ENCODE measurements around the gene VWA5B2. TPM values are rescaled to one million over a fixed set of nuclear protein-coding genes. Genes with fewer than 3 reads are reported as not detected.

VWA5B2 gene
- total and polyA plus RNA-seq, 9 of the 15 experiments (the other 6 are each of a cell fraction or from before 2014, with no cell fraction given), result 0.04 TPM; not detected in 8

DNA sequence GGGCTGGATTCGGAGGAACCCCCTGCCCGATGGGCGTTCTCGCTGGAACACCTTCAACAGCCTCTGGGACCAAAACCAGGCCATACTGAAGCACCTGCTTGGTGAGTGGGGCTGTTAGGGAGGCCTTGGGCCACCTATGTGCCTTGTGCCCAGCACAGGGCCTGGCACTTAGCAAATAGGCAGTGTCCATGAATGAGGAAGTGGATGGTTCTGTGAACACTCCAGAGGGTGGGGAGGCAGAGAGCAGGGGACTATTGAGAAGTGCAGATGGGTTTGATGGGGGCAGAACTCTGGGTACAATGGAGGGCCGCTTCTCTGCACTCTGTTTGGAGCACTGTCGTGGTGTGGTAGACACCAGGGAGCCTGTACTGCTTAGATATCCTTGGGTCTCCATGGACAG is 48.0 kb downstream of the VWA5B2 start:
- H3K27ac ChIP-seq (ENCODE audit: extremely low read depth, low read depth, low read length), result no peak overlapping the region
- CTCF ChIA-PET (ENCODE audit: low intra/inter-chr PET ratio), result no interaction called here

GRCh38 chr3:184282941-184283340 is 53.6 kb downstream of the VWA5B2 start:
- intact Hi-C loops (cut with micrococcal nuclease) (no loop called here), in situ Hi-C loops (cut with MboI) (no loop called here)
- no peaks in the 10 kb centered on the region for H3K36me3 ChIP-seq (ENCODE audit: control insufficient read depth, insufficient read depth, low read length)
- CTCF ChIA-PET (ENCODE audit: low intra/inter-chr PET ratio), result no interaction called here
- no TSS peak for BruUV-seq (replicated peaks)
- no peaks in the 10 kb centered on the region for H3K9me3 ChIP-seq (replicated peaks; ENCODE audit: control insufficient read depth, insufficient read depth, low read depth, low read length)
- peaks cover 12% of the 10 kb centered on the region; the same call in 1 of the 2 replicates for H4K20me1 ChIP-seq (replicated peaks; ENCODE audit: control insufficient read depth, insufficient read depth, low read length)
- H3K27ac ChIP-seq (ENCODE audit: extremely low read depth, low read depth, low read length), result no peak overlapping the region
- TF ChIP-seq, protein P1, sequence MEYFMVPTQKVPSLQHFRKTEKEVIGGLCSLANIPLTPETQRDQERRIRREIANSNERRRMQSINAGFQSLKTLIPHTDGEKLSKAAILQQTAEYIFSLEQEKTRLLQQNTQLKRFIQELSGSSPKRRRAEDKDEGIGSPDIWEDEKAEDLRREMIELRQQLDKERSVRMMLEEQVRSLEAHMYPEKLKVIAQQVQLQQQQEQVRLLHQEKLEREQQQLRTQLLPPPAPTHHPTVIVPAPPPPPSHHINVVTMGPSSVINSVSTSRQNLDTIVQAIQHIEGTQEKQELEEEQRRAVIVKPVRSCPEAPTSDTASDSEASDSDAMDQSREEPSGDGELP (CRISPR knock-in tag; IDR thresholded peaks at IDR 0.05; ENCODE audit: borderline replicate concordance), result peak; percentile 16; the same call in 1 of the 2 replicates
- TF ChIP-seq NFRKB (IDR thresholded peaks at IDR 0.05; ENCODE audit: low read depth), result no peak
- no peak for TF ChIP-seq ZC3H4 (CRISPR knock-in tag; IDR thresholded peaks at IDR 0.05; ENCODE audit: borderline replicate concordance)
- no peaks in the 10 kb centered on the region for H3K4me1 ChIP-seq (replicated peaks in 1 of 2; ENCODE audit: control insufficient read depth in 2 of 2, insufficient read depth in 2 of 2, low read length in 2 of 2)
- ATAC-seq, result peak; percentile 17; the same call in 1 of the 3 replicates
- H3K4me2 ChIP-seq (ENCODE audit: insufficient read depth, low read length), result no peak overlapping the region
- no peaks in the 10 kb centered on the region for H3K79me2 ChIP-seq (ENCODE audit: control insufficient read depth, insufficient read depth, low read length)
- no peak overlapping the region for H3K4me3 ChIP-seq
- POLR2A ChIA-PET, result interaction anchor here (1.3 kb wide), 1 partner anchor 12 kb away, joined by 3 read pairs; no protein-coding TSS in a partner anchor
- no peak overlapping the region for H2AFZ ChIP-seq (ENCODE audit: low read depth, low read length)
- DNase-seq (ENCODE audit: extremely low read depth in 1 of 4, low spot score in 3 of 4), result no peak
- H3K9ac ChIP-seq (ENCODE audit: insufficient read depth in 1 of 2, low read depth in 2 of 2, low read length in 2 of 2), result no peak overlapping the region
- H3K27me3 ChIP-seq (ENCODE audit: control insufficient read depth in 2 of 2, insufficient read depth in 2 of 2, low read length in 2 of 2), result peaks cover 34 to 61% of the 10 kb centered on the region in 2 experiments
- H3K9me1 ChIP-seq (ENCODE audit: control insufficient read depth, insufficient read depth, low read length), result no peaks in the 10 kb centered on the region
- no peak for FAIRE-seq
- WGBS (ENCODE audit: insufficient coverage, low coverage, missing lambda C conversion rate), result 13% methylated on average over 1 of the region's 4 CpGs

More for the DNA sequence above, 48.0 kb downstream of the VWA5B2 start:
- 2% methylated on average over 6 of the region's 6 CpGs for WGBS (ENCODE audit: insufficient coverage, low coverage, missing lambda C conversion rate)
- no peaks in the 10 kb centered on the region for H3K36me3 ChIP-seq (ENCODE audit: control insufficient read depth, insufficient read depth, low read length)
- no peaks in the 10 kb centered on the region for H3K9me1 ChIP-seq (ENCODE audit: control insufficient read depth, insufficient read depth, low read length)
- no peaks in the 10 kb centered on the region for H3K9me3 ChIP-seq (replicated peaks; ENCODE audit: control insufficient read depth, insufficient read depth, low read depth, low read length)
- H3K4me1 ChIP-seq (replicated peaks in 1 of 2; ENCODE audit: control insufficient read depth in 2 of 2, insufficient read depth in 2 of 2, low read length in 2 of 2), result peaks cover 0 to 8% of the 10 kb centered on the region in 2 experiments; a peak in 1 of 5 replicates
- no peak overlapping the region for H2AFZ ChIP-seq (ENCODE audit: low read depth, low read length)
- H3K4me3 ChIP-seq, result no peak overlapping the region
- POLR2A ChIA-PET, result interaction anchor here (1.0 kb wide), 1 partner anchor 19 kb away, joined by 4 read pairs; no protein-coding TSS in a partner anchor
- in situ Hi-C loops (cut with MboI) (no loop called here), intact Hi-C loops (cut with micrococcal nuclease) (no loop called here)
- ATAC-seq (peak; percentile 38), DNase-seq (ENCODE audit: extremely low read depth in 1 of 4, low spot score in 3 of 4) (no peak), FAIRE-seq (no peak)
- TF ChIP-seq SPI1 (IDR thresholded peaks at IDR 0.05; ENCODE audit: borderline replicate concordance, low read depth, low read length) (peak; percentile 56; the same call in 1 of the 2 replicates), FOXM1 (IDR thresholded peaks at IDR 0.05; ENCODE audit: low read depth) (no peak), FOXM1 (CRISPR knock-in tag; IDR thresholded peaks at IDR 0.05; ENCODE audit: low read depth) (no peak)
- no peak overlapping the region for H3K4me2 ChIP-seq (ENCODE audit: insufficient read depth, low read length)
- H4K20me1 ChIP-seq (replicated peaks; ENCODE audit: control insufficient read depth, insufficient read depth, low read length), result no peaks in the 10 kb centered on the region; the same call in 1 of the 2 replicates
- H3K27me3 ChIP-seq (ENCODE audit: control insufficient read depth in 2 of 2, insufficient read depth in 2 of 2, low read length in 2 of 2), result peaks cover 48 to 55% of the 10 kb centered on the region in 2 experiments
- BruUV-seq (replicated peaks), result no TSS peak
- H3K79me2 ChIP-seq (ENCODE audit: control insufficient read depth, insufficient read depth, low read length), result no peaks in the 10 kb centered on the region
- 0 out of 4 replicates have a peak overlapping the region, but pooled peaks of 1 of the 2 experiments have one; percentile 21 for H3K9ac ChIP-seq (ENCODE audit: insufficient read depth in 1 of 2, low read depth in 2 of 2, low read length in 2 of 2)

All from K562 (cell line).